ENCODE data around the gene GRAMD2A. TPM values are rescaled to one million over a fixed set of nuclear protein-coding genes. Genes with fewer than 3 reads are reported as not detected.

The GRAMD2A gene
- total and polyA plus RNA-seq, 2 experiments from 2014 or later = 0.70 to 2.8 TPM

- ATAC-seq = peak; percentile 94
- Mint-ChIP-seq H3K27ac (no peak overlapping the region), H3K4me1 (peaks cover 19% of the 10 kb centered on the region), H3K9me3 (no peaks in the 10 kb centered on the region), H3K27me3 (ENCODE audit: insufficient read depth, low read depth, poor library complexity) (peaks cover 62% of the 10 kb centered on the region), H3K36me3 (ENCODE audit: low read depth) (peaks cover 52% of the 10 kb centered on the region), H3K4me3 (no peak overlapping the region; the same call in 2 of the 3 replicates)
- no peak for DNase-seq (ENCODE audit: low spot score)
- TF ChIP-seq ZNF114 (CRISPR knock-in tag; IDR thresholded peaks at IDR 0.05) = no peak
- TF ChIP-seq JUNB (IDR thresholded peaks at IDR 0.05; ENCODE audit: unreplicated experiment) = no peak
- no peak for TF ChIP-seq NANOG (IDR thresholded peaks at IDR 0.05; ENCODE audit: borderline replicate concordance)
- TF ChIP-seq ZNF462 (CRISPR knock-in tag; IDR thresholded peaks at IDR 0.05) = no peak
- no peak for TF ChIP-seq POLR2AphosphoS5 (IDR thresholded peaks at IDR 0.05; ENCODE audit: low read depth)
- TF ChIP-seq ZNF331 (CRISPR knock-in tag; IDR thresholded peaks at IDR 0.05; ENCODE audit: low read depth) = no peak
- no peak for TF ChIP-seq EZH2 (IDR thresholded peaks at IDR 0.05; ENCODE audit: low read depth, unreplicated experiment)
- TF ChIP-seq ETS1 (IDR thresholded peaks at IDR 0.05) = no peak
- no peak; the same call in 1 of the 2 replicates for TF ChIP-seq CREB1 (CRISPR knock-in tag; IDR thresholded peaks at IDR 0.05; ENCODE audit: low read depth)
- no peak for TF ChIP-seq STAT1 (IDR thresholded peaks at IDR 0.05; ENCODE audit: unreplicated experiment)
- TF ChIP-seq CTCF (conservative IDR thresholded peaks at IDR 0.05; ENCODE audit: low read depth in 2 of 2) = no peak
- Histone ChIP-seq H4K20me1 (replicated peaks; ENCODE audit: insufficient read depth) (peaks cover 26% of the 10 kb centered on the region; the same call in 1 of the 2 replicates), H3K4me3 (no peak overlapping the region), H3K27ac (ENCODE audit: low read depth) (no peak overlapping the region), H3K79me2 (replicated peaks; ENCODE audit: insufficient read depth) (no peaks in the 10 kb centered on the region), H3K4me2 (no peak overlapping the region), H3K9me2 (ENCODE audit: insufficient read depth) (no peaks in the 10 kb centered on the region), H2AFZ (no peak overlapping the region), H3K36me3 (ENCODE audit: insufficient read depth) (peaks cover 15% of the 10 kb centered on the region; the same call in 1 of the 2 replicates), H3K27me3 (ENCODE audit: insufficient read depth) (no peaks in the 10 kb centered on the region), H3F3A (replicated peaks; ENCODE audit: low read depth) (no peaks in the 10 kb centered on the region), H3K4me1 (ENCODE audit: insufficient read depth) (0 out of 2 replicates have a peak, but pooled peaks cover under 1% of the 10 kb centered on the region)
Measured at GRCh38 chr15:72242775-72243370, 45.3 kb upstream of the GRAMD2A start.

Measured in GM23338 (cell line).